Tibial nerve (tissue), 4 donors: ENCODE data around the gene OSBPL5. TPM values are rescaled to one million over a fixed set of nuclear protein-coding genes. Genes with fewer than 3 reads are reported as not detected.
A peak's percentile ranks its signal among the peaks of the same experiment; 100 is the strongest.
"Not testable (repeated sequence)": the region's sequence is repeated elsewhere in the genome, so short reads cannot be mapped to it uniquely, and the experiment has no call there.

ENCODE experiments used
- DNase-seq, 2 donors: peaks; one replicate each; pipeline ENCODE4 v3.0.0-alpha.2; 2019; ENCODE audit warnings: low spot score in 2 of 2
- H3K27ac ChIP-seq, 4 donors: fragments of 200-600 bp; sonication (generic) in 3 of 4; one replicate each; pipeline ENCODE4 v1.5.1; 2017 to 2019; ENCODE audit warnings: mild to moderate bottlenecking in 1 of 4
- H3K27me3 ChIP-seq, 2 donors: fragments of 200-600 bp; sonication (generic) in 1 of 2; one replicate each; pipeline versions ENCODE4 v1.5.1 to v1.6.0; 2017 to 2019
- H3K36me3 ChIP-seq, 3 donors: fragments of 200-600 bp; sonication (generic); one replicate each; pipeline ENCODE4 v1.5.1; 2018 to 2019
- H3K4me1 ChIP-seq, 4 donors: fragments of 200-600 bp; sonication (generic) in 3 of 4; one replicate each; pipeline ENCODE4 v1.5.1; 2017 to 2019
- H3K4me3 ChIP-seq, 4 donors: fragments of 200-600 bp; sonication (generic) in 3 of 4; one replicate each; pipeline ENCODE4 v1.5.1; 2017 to 2019; ENCODE audit warnings: mild to moderate bottlenecking in 1 of 4, moderate library complexity in 1 of 4
- H3K9me3 ChIP-seq, 4 donors: fragments of 200-600 bp; sonication (generic) in 3 of 4; one replicate each; pipeline ENCODE4 v1.5.1; 2017 to 2019
- EP300 ChIP-seq, 2 donors: sonication (generic); formaldehyde crosslinking; IDR thresholded peaks; one replicate each; pipeline ENCODE4 v1.6.1; 2017; ENCODE audit warnings: antibody characterized with exemption in 2 of 2, mild to moderate bottlenecking in 1 of 2
- POLR2A ChIP-seq, 2 donors: fragments of 450-650 bp; IDR thresholded peaks; one replicate each; pipeline ENCODE4 v1.6.1; 2017; ENCODE audit warnings: antibody characterized with exemption in 2 of 2, mild to moderate bottlenecking in 2 of 2, moderate library complexity in 2 of 2
- WGBS, 2 donors: methylation state at CpG; one replicate each; pipeline ENCODE4 v1.1.5; 2018; 5-methylcytosine and 5-hydroxymethylcytosine counted together
- total RNA-seq, 4 donors: library from RNA; depleted of rRNA; stranded (reverse); fragments of >200 nt; gene quantifications; one replicate each; pipeline ENCODE4 v1.1.0, GENCODE V29; 2016
- TF ChIP-seq, protein P1 (sequence below), 5 experiments: fragments of 200-600 bp in 3 of 5; fragments of 450-650 bp in 2 of 5; sonication (generic) in 3 of 5; IDR thresholded peaks; one replicate each; pipeline ENCODE4 v1.5.1; 2016 to 2019; ENCODE audit warnings: antibody characterized with exemption in 5 of 5, mild to moderate bottlenecking in 3 of 5, moderate library complexity in 2 of 5

The OSBPL5 gene
- total RNA-seq, 4 donors from 2014 or later: 58.8 to 168 (median 106) TPM

DNA sequence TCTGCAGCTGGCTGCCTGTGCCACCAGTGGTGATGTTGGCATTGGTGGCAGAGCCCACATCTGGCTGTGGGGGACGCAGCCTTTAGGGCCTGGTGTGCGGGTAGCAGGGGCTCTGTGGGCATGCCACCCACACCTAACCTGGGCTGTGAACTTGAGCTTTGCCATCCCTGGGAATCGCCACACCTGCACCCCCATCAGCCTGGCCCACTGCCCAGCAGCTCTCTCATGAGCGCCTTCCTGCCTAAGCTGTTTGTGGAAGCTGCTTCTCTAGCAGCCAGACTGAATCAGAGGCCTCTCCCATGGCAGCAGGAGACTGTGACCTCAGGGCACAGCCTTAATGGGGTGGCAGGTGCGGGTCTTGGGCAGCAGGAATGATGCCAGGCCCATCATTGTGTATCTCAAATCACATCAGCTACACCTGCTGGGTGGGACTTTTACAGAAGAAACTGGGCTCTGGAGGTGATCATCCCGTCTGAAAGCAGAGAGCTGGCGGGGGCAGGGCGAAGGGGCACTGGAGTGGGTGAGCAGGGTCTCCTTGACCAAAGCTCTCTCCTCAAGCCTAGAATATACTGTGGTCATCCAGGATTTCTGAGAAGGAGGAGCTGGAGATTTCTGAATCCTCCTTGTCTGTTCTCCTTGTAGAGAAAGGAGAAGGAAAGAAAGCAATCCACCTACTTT, 90.1 kb downstream of the OSBPL5 start:
- Histone ChIP-seq H3K9me3 (no peaks in the 10 kb centered on the region), H3K27me3 (no peaks in the 10 kb centered on the region), H3K4me3 (no peak overlapping the region), H3K27ac (no peak overlapping the region), H3K4me1 (peaks cover 0 to 9% (median 0%) of the 10 kb centered on the region in 4 donors), H3K36me3 (no peaks in the 10 kb centered on the region)
- DNase-seq: no peak
- WGBS, 2 donors: 68 to 81% methylated on average over 6 to 8 of the region's 8 CpGs
- TF ChIP-seq POLR2A (IDR thresholded peaks at IDR 0.05): no peak
- no peak for TF ChIP-seq EP300 (IDR thresholded peaks at IDR 0.05)
- TF ChIP-seq, protein P1, sequence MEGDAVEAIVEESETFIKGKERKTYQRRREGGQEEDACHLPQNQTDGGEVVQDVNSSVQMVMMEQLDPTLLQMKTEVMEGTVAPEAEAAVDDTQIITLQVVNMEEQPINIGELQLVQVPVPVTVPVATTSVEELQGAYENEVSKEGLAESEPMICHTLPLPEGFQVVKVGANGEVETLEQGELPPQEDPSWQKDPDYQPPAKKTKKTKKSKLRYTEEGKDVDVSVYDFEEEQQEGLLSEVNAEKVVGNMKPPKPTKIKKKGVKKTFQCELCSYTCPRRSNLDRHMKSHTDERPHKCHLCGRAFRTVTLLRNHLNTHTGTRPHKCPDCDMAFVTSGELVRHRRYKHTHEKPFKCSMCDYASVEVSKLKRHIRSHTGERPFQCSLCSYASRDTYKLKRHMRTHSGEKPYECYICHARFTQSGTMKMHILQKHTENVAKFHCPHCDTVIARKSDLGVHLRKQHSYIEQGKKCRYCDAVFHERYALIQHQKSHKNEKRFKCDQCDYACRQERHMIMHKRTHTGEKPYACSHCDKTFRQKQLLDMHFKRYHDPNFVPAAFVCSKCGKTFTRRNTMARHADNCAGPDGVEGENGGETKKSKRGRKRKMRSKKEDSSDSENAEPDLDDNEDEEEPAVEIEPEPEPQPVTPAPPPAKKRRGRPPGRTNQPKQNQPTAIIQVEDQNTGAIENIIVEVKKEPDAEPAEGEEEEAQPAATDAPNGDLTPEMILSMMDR (IDR thresholded peaks at IDR 0.05): no peak

DNA sequence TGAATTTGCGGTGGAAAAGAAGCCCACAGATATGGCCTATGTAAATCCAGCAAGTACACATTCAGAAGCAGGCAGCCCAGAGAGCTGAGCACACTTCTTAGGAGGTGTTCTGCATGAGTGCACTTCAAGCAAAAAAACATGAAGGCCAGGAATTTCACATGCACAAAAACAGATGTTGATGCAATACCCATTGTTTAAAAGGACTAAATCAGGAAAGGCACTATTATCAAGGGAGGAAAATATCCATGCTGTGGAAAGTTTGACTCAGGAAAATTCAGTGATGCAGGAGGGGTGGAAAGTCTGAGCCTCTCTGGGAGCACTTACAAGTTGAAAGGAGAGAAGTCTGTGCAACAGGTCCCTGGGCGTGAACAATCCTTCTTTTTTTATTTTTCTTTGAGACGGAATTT, 92.1 kb downstream of the OSBPL5 start:
- TF ChIP-seq POLR2A (IDR thresholded peaks at IDR 0.05): no peak
- TF ChIP-seq, protein P1 (IDR thresholded peaks at IDR 0.05): no peak
- peak; percentile 42 to 91 for TF ChIP-seq EP300 (IDR thresholded peaks at IDR 0.05)
- H3K36me3 ChIP-seq: no peaks in the 10 kb centered on the region
- no peaks in the 10 kb centered on the region for H3K9me3 ChIP-seq
- H3K4me1 ChIP-seq: peaks cover 0 to 9% (median 0%) of the 10 kb centered on the region in 4 donors
- H3K27ac ChIP-seq: peak overlapping the region in 2 of 4 donors; percentile 59 to 63
- WGBS, 2 donors: 53 to 69% methylated on average over 3 of the region's 3 CpGs
- H3K4me3 ChIP-seq: no peak overlapping the region
- no peaks in the 10 kb centered on the region for H3K27me3 ChIP-seq
- peak in 1 of 2 donors; percentile 43 for DNase-seq

GRCh38 chr11:3069425-3069824, 95.7 kb downstream of the OSBPL5 start:
- H3K36me3 ChIP-seq: no peaks in the 10 kb centered on the region
- no peak overlapping the region for H3K4me3 ChIP-seq
- H3K9me3 ChIP-seq: no peaks in the 10 kb centered on the region
- no peak for DNase-seq
- H3K4me1 ChIP-seq: peaks cover 0 to 9% (median 0%) of the 10 kb centered on the region in 4 donors
- 80 to 82% methylated on average over 7 to 8 of the region's 8 CpGs for WGBS, 2 donors
- no peak overlapping the region for H3K27ac ChIP-seq
- TF ChIP-seq POLR2A (IDR thresholded peaks at IDR 0.05) (no peak), EP300 (IDR thresholded peaks at IDR 0.05) (no peak)
- TF ChIP-seq, protein P1 (IDR thresholded peaks at IDR 0.05): no peak
- no peaks in the 10 kb centered on the region for H3K27me3 ChIP-seq

- H3K4me1 ChIP-seq, H3K27me3 ChIP-seq, H3K4me3 ChIP-seq, H3K36me3 ChIP-seq, DNase-seq, H3K27ac ChIP-seq, H3K9me3 ChIP-seq: not testable (repeated sequence)
- WGBS, 2 donors: 95 to 100% methylated on average over 3 of the region's 3 CpGs
Observed at GRCh38 chr11:3066308-3066707, 98.8 kb downstream of the OSBPL5 start.

- H3K36me3 ChIP-seq: not testable (repeated sequence)
- 82% methylated on average over 6 of the region's 6 CpGs for WGBS, 2 donors
Observed at GRCh38 chr11:3064709-3065108, 100.4 kb downstream of the OSBPL5 start.

DNA sequence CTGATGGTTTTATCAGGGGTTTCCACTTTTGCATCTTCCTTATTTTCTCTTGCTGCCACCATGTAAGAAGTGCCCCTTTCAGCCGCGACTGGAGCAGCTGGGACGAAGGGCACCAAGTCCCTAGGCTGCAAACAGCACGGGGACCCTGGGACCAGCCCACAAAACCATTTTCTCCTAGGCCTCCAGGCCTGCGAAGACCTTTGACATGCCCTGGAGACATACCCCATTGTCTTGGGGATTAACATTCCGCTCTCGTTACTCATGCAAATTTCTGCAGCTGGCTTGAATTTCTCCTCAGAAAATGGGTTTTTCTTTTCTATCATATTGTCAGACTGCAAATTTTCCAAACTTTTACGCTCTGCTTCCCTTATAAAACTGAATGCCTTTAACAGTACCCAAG, 101.2 kb downstream of the OSBPL5 start:
- H3K9me3 ChIP-seq, H3K4me1 ChIP-seq, H3K27me3 ChIP-seq, H3K36me3 ChIP-seq, H3K27ac ChIP-seq, DNase-seq, H3K4me3 ChIP-seq: not testable (repeated sequence)
- 48 to 51% methylated on average over 8 of the region's 8 CpGs for WGBS, 2 donors

More at GRCh38 chr11:3064709-3065108, 100.4 kb downstream of the OSBPL5 start:
- H3K27ac ChIP-seq, H3K4me1 ChIP-seq, H3K9me3 ChIP-seq, H3K27me3 ChIP-seq, DNase-seq, H3K4me3 ChIP-seq: not testable (repeated sequence)

DNA sequence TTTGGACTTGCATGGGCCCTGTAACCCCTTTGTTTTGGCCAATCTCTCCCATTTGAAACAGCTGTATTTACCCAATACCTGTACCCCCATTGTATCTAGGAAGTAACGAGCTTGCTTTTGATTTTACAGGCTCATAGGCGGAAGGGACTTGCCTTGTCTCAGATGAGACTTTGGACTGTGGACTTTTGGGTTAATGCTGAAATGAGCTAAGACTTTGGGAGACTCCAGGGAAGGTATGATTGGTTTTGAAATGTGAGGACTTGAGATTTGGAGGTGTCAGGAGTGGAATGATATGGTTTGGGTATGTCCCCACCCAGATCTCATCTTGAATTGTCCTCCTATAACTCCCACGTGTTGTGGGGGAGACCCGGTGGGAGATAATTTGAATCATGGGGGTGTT, 101.7 kb downstream of the OSBPL5 start:
- H3K36me3 ChIP-seq, H3K9me3 ChIP-seq, H3K4me3 ChIP-seq, H3K27ac ChIP-seq, H3K27me3 ChIP-seq, H3K4me1 ChIP-seq, DNase-seq: not testable (repeated sequence)
- 85 to 86% methylated on average over 4 of the region's 4 CpGs for WGBS, 2 donors
